Astrocyte of the cerebellum (primary cell): Measurements from ENCODE around the gene RGS13.

Experiments
- DNase-seq: peaks from one replicate; pipeline ENCODE4 v3.0.0-alpha.2; 2011; ENCODE audit warnings: low read depth
- H3K4me3 ChIP-seq: 2 replicates; pipeline ENCODE4 v1.5.1; 2011; ENCODE audit warnings: mild to moderate bottlenecking, low read depth, low read length, moderate library complexity
- in situ Hi-C: cut with HindIII; loops from 2 replicates; pipeline ENCODE4 v1.10.0; 2017; ENCODE audit warnings: low sequenced_read_pairs
- TF ChIP-seq, protein P1 (sequence below): IDR thresholded peaks from 2 replicates; pipeline ENCODE4 v1.5.1; 2012; ENCODE audit warnings: low read length, low read depth, moderate library complexity, mild to moderate bottlenecking; ENCODE audit errors: missing control alignments

Gene RGS13

DNA sequence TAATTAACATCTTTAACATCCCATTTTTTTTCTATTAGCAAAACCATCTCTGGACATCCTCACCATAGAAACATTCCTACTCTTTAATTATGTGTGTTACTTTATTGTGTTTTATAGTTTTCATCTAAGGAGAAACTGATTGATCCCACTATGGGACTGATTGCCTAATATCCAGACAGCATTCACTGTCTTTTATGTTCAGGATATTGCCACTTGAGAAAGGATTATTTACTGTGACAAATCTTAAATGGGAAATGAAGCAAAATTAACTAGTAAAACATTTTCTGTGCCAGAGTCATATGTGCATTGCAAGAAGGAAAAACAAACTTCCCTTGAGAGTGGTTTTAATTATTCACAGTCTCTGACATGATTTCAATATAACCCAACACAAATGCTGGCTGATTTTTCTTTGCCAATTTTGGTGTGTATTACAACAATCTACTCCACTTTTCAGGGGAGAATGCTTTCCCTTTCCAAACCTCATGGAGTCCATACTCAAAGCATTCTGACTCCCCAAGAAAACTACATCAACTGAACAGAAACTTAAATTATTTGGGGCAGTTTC is 15.8 kb upstream of the RGS13 start:
- no peak overlapping the region for H3K4me3 ChIP-seq
- in situ Hi-C loops: no loop called here
- TF ChIP-seq, protein P1, sequence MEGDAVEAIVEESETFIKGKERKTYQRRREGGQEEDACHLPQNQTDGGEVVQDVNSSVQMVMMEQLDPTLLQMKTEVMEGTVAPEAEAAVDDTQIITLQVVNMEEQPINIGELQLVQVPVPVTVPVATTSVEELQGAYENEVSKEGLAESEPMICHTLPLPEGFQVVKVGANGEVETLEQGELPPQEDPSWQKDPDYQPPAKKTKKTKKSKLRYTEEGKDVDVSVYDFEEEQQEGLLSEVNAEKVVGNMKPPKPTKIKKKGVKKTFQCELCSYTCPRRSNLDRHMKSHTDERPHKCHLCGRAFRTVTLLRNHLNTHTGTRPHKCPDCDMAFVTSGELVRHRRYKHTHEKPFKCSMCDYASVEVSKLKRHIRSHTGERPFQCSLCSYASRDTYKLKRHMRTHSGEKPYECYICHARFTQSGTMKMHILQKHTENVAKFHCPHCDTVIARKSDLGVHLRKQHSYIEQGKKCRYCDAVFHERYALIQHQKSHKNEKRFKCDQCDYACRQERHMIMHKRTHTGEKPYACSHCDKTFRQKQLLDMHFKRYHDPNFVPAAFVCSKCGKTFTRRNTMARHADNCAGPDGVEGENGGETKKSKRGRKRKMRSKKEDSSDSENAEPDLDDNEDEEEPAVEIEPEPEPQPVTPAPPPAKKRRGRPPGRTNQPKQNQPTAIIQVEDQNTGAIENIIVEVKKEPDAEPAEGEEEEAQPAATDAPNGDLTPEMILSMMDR: no peak
- no peak for DNase-seq

DNA sequence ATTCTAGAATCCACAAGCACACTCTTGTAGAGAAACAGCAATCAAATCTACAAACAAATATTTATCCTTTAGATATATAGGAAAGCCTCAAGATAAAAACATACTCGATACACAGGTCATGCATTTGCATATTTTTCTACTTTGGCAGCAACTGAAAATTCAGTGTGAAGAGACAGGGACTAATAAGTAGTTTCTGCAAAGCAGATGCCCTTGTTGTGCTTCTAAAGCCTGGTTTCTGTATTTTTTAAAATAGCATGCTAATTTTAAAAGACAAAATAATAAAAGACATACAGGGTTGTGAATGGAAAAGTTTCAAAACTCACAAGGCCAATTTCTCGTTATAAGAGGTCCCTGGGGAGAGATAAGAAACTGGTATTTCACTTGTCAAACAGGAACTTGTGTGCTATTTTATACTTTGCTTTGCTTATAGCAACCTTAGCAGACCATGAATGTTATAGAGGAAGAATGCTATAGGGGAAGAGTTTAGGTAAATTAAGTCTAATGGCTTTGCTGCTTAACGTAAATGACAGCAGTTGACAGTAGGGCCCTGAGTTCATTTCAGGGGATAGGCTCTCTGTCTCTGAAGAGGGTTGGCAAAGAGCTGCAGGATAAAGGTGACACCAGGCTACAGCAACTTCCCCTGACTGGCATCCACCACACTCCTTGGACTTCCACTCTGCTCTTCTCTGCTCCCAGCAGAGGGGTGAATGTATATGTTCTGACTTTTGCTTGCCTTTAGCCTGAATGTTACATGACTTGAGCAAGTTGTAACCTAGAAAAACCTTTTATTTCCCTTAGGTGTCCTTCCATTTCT is 9.4 kb upstream of the RGS13 start:
- TF ChIP-seq, protein P1: no peak
- no peak overlapping the region for H3K4me3 ChIP-seq
- in situ Hi-C loops: no loop called here
- DNase-seq: no peak

DNA sequence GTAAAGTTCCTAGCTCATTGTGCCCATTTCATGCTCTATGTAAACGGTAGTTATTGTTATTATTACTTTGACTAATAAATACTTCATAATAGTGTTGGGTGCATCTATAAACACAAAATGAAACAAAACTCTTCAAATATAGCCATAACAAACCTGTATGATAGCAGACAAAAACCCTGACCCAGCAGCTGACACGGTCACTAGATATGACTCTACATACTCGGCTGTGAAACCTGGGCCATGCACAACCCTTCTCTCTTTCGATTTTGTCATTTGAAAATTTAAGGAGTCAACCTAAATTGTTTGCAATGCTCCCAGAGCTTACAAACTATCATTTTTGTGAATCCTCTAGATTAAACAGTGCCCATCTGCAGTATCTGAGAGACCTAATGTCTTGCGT is 8.0 kb upstream of the RGS13 start:
- no peak overlapping the region for H3K4me3 ChIP-seq
- no peak for DNase-seq
- TF ChIP-seq, protein P1: no peak
- in situ Hi-C loops: no loop called here

DNA sequence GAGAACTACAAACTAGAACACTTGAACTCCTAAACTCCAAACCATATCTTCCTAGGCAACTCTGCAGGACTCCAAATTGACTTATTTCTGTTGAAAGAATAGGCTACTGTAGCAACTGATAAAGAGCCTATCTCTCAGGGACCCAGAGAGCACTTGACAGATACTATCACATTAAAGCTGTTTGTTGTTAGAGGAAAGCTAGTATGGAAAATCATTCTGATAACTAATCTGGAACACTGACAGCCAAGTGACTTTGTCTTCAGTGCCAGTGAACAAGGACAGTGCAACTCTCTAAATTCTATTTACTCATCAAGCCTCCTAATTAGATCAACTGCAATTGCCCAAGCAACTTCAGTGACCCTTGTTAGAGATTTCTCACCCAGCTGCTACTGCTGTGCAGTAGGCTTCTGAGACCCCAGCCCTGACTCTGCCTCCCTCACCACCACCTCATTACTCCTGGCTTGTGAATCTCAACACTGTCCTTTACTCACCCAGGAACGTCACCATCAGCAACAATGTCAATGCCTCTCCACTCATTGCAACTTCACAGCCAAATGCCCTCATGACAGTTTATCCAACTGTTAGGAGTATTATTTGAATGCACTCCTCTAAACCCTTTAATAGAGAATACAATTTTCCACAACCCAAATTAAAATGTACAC is 7.4 kb upstream of the RGS13 start:
- in situ Hi-C loops: no loop called here
- no peak for DNase-seq
- H3K4me3 ChIP-seq: no peak overlapping the region
- TF ChIP-seq, protein P1: no peak

DNA sequence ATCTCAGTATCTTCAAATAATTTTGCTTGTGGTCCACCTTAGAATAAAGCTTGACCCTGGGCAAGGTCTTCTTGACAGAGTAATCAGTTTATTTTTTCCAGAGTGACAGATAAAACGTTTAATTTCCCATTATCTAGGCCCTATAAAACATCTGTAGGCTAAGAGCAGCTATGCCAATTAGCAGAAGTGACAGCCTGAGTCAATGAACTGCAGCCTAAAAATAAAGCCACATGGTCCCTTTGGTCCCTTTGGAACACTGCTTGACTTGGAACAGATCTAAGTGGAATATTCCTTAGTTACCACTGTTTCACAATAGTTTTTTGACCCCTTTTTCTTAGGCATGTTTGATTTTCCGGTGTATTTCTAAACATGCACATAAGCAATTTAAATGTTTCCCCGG is 6.3 kb upstream of the RGS13 start:
- no peak for DNase-seq
- TF ChIP-seq, protein P1: no peak
- no peak overlapping the region for H3K4me3 ChIP-seq
- in situ Hi-C loops: no loop called here

DNA sequence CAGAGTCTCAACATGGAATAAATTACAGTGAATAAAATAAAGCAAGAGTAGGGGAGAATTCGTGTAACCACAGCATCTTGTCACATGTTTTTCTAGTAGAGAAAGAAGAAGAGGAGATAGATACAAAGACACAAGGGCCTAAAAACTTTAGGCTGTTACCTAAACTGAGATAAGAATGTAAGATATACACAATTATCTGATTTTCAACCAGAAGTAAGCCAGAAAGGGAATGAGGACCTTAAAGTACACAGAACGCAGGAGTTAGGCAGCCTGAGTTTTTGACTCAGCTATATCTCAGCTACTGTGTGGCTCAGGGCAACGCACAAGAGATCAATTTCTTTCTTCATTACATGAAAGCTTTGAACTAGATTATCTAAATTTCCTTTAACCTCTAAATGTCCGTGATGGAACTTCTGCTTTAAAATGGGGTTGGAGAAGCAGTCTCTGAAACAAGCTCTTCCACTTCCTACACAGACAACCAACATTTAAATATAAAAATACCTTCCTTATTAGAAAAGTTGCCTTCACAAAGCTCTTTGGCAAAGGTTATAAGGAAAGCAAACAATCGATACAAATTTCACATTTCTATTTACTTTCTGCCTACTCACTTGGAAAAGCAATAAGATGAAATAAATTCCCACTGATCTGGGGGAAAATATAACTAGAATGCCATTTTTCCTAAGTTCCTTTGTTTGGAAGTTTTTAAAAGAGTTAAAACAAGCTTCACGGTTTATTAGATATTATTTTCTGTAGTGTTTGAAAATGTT is 5.2 kb upstream of the RGS13 start:
- no peak for DNase-seq
- H3K4me3 ChIP-seq: no peak overlapping the region
- TF ChIP-seq, protein P1: no peak
- in situ Hi-C loops: no loop called here
